Left lung (tissue), 10 donors: Measurements from ENCODE around the gene EPB41L2. TPM values are rescaled to one million over a fixed set of nuclear protein-coding genes. Genes with fewer than 3 reads are reported as not detected.
A peak's percentile ranks its signal among the peaks of the same experiment; 100 is the strongest.

Experiments used
- ATAC-seq: fragments of 200-7000 bp; cut with Tn5 transposase; one replicate; pipeline ENCODE4 v1.9.1; 2020; ENCODE audit warnings: moderate library complexity
- DNase-seq, 4 donors: peaks; one replicate each; pipeline ENCODE4 v3.0.0-alpha.2; 2013 to 2020
- H3K27ac ChIP-seq, 2 donors: fragments of 200-600 bp; sonication (generic) in 1 of 2; one replicate each; pipeline versions ENCODE4 v1.5.0 to v1.8.0; 2020 to 2021
- H3K27me3 ChIP-seq, 2 donors: fragments of 200-600 bp; sonication (generic) in 1 of 2; one replicate each; pipeline versions ENCODE4 v1.5.0 to v1.8.0; 2020 to 2021
- H3K36me3 ChIP-seq, 2 donors: fragments of 200-600 bp; sonication (generic) in 1 of 2; one replicate each; pipeline versions ENCODE4 v1.5.0 to v1.8.0; 2020 to 2021
- H3K4me1 ChIP-seq, 2 donors: fragments of 200-600 bp; one replicate each; pipeline ENCODE4 v1.8.0; 2021
- H3K4me3 ChIP-seq, 2 donors: fragments of 200-600 bp; sonication (generic) in 1 of 2; one replicate each; pipeline versions ENCODE4 v1.5.0 to v1.8.0; 2020 to 2021; ENCODE audit warnings: mild to moderate bottlenecking in 1 of 2
- H3K9me3 ChIP-seq, 2 donors: fragments of 200-600 bp; sonication (generic) in 1 of 2; one replicate each; pipeline versions ENCODE4 v1.5.0 to v1.8.0; 2020 to 2021
- CTCF ChIP-seq, 2 donors: fragments of 200-600 bp; sonication (generic) in 1 of 2; IDR thresholded peaks; one replicate each; pipeline versions ENCODE4 v1.5.0 to v1.8.0; 2021; ENCODE audit warnings: antibody characterized with exemption in 2 of 2
- intact Hi-C, 2 donors: fragments of 100-400 bp; cut with DNase I; formaldehyde crosslinking; loops; one replicate each; pipeline versions ENCODE4 v1.11.2 to v1.14.2; 2022
- polyA plus RNA-seq, 6 donors: library from polyadenylated mRNA; unstranded; fragments of 120-200 nt; gene quantifications; one replicate each; pipeline ENCODE4 v1.2.1, GENCODE V29; 2013; ENCODE audit not compliant: insufficient read length in 6 of 6
- total RNA-seq, 2 donors: library from RNA; stranded (reverse); fragmentation: NEBNext Ultra II Directional; extraction: Animal tissue kit (Norgen Biotek cat#: 25700); gene quantifications; one replicate each; pipeline ENCODE4 v1.2.1, GENCODE V29; 2021
- donor health status: DM: no; HTN: yes; CAD: no.
- donor health status: DM: no; HTN: no; CAD: no.

Gene EPB41L2
- total and polyA plus RNA-seq, 8 donors, result 91.3 to 277 (median 248) TPM

- no peaks in the 10 kb centered on the region for H3K4me1 ChIP-seq
- H3K27ac ChIP-seq, result no peak overlapping the region
- H3K4me3 ChIP-seq, result no peak overlapping the region
- H3K36me3 ChIP-seq, result no peaks in the 10 kb centered on the region
- ATAC-seq, result no peak
- DNase-seq, result no peak
- intact Hi-C loops, result no loop called here
- no peak for TF ChIP-seq CTCF (IDR thresholded peaks at IDR 0.05)
- peaks cover 0 to 2% of the 10 kb centered on the region in 2 donors for H3K9me3 ChIP-seq
- H3K27me3 ChIP-seq, result no peaks in the 10 kb centered on the region
These were observed 107.3 kb downstream of the EPB41L2 start for GRCh38 chr6:130955755-130956154.

- no peaks in the 10 kb centered on the region for H3K4me1 ChIP-seq
- H3K36me3 ChIP-seq, result no peaks in the 10 kb centered on the region
- no peak for ATAC-seq
- no peak for TF ChIP-seq CTCF (IDR thresholded peaks at IDR 0.05)
- intact Hi-C loops, result no loop called here
- H3K27me3 ChIP-seq, result no peaks in the 10 kb centered on the region
- no peak overlapping the region for H3K4me3 ChIP-seq
- H3K27ac ChIP-seq, result no peak overlapping the region
- H3K9me3 ChIP-seq, result peaks cover 0 to 2% of the 10 kb centered on the region in 2 donors
- no peak for DNase-seq
These were observed 113.5 kb downstream of the EPB41L2 start for GRCh38 chr6:130949553-130949952.

- ATAC-seq, result no peak
- intact Hi-C loops, result no loop called here
These were observed 115.6 kb downstream of the EPB41L2 start for GRCh38 chr6:130947464-130947863.

GRCh38 chr6:130946076-130946475 is 117.0 kb downstream of the EPB41L2 start:
- DNase-seq, result no peak
- intact Hi-C loops, result no loop called here
- no peak for ATAC-seq
- Histone ChIP-seq H3K4me3 (no peak overlapping the region), H3K36me3 (no peaks in the 10 kb centered on the region), H3K27ac (peak overlapping the region in 1 of 2 donors; percentile 7), H3K4me1 (no peaks in the 10 kb centered on the region), H3K27me3 (no peaks in the 10 kb centered on the region), H3K9me3 (no peaks in the 10 kb centered on the region)
- no peak for TF ChIP-seq CTCF (IDR thresholded peaks at IDR 0.05)

More at GRCh38 chr6:130947464-130947863, 115.6 kb downstream of the EPB41L2 start:
- H3K27ac ChIP-seq, result no peak overlapping the region
- H3K9me3 ChIP-seq, result peaks cover 0 to 2% of the 10 kb centered on the region in 2 donors
- DNase-seq, result no peak
- H3K36me3 ChIP-seq, result no peaks in the 10 kb centered on the region
- H3K27me3 ChIP-seq, result no peaks in the 10 kb centered on the region
- H3K4me1 ChIP-seq, result no peaks in the 10 kb centered on the region
- H3K4me3 ChIP-seq, result no peak overlapping the region
- no peak for TF ChIP-seq CTCF (IDR thresholded peaks at IDR 0.05)

DNA sequence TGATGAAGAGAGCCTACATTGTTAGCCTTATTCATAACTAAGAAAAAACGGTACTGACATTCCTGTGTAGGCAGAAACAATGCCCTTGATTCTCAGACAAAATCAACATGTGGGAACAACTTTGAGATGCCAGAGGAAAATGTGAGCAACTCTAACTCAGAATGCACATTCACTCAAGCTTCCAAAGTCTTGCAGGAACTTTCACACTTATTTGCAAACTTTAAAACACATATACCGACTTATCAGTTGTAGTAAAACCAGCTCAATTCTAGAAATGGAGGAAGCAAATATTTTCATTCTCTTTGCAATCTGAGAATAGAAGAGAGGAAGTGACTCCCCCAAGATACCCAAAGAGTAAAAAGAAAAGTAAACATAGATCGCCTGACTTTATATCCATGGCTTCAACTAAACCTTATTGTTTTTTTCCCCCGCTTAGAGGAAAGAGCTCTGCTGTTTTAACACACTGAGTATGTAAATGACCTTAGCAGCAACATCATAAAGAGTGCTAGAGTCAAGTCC is 117.6 kb downstream of the EPB41L2 start:
- DNase-seq (no peak), ATAC-seq (no peak)
- H3K4me3 ChIP-seq, result no peak overlapping the region
- H3K27me3 ChIP-seq, result no peaks in the 10 kb centered on the region
- H3K36me3 ChIP-seq, result no peaks in the 10 kb centered on the region
- no peaks in the 10 kb centered on the region for H3K9me3 ChIP-seq
- intact Hi-C loops, result no loop called here
- no peak for TF ChIP-seq CTCF (IDR thresholded peaks at IDR 0.05)
- H3K27ac ChIP-seq, result peak overlapping the region in 1 of 2 donors; percentile 7
- H3K4me1 ChIP-seq, result no peaks in the 10 kb centered on the region
